HPDE6-E6E7 (cell line): Measurements from ENCODE around the gene OSCP1.
A peak's percentile ranks its signal among the peaks of the same experiment; 100 is the strongest.

Source experiments
- DNase-seq: peaks from one replicate; pipeline ENCODE4 v3.0.0; 2011; ENCODE audit warnings: missing footprints; ENCODE audit errors: extremely low spot score

The OSCP1 gene

DNA sequence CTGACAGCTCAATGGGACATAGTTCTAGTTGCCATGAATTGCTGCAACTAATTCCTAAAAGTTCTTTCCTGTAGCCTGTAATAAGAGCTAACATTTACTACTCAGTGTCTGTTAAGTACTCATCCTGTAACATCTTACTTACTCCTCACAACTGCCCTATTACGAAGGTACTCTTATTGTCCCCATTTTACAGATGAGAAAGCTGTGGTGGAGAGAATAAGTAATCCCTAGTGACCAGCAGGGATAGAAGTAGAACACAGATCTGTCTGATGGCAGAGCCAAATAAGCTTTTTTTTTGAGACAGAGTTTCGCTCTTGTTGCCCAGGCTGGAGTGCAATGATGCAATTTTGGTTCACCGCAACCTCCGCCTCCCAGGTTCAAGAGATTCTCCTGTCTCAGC is 67.6 kb downstream of the OSCP1 start:
- DNase-seq: no peak

DNA sequence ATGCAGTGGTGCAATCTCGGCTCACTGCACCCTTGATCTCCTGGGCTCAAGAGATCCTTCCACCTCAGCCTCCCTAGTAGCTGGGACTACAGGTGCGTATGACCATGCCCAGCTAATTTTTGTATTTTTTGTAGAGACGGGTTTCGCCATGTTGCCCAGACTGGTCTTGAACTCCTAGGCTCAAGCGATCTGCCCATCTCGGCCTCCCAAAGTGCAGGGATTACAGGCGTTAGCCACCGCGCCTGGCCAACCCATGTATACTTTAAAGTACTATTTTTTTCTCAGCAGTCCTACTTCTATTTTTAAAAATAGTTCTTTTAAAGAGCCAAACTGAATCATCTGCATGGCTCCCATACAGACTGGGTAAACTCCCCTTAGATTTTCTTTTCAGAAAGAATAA is 68.0 kb downstream of the OSCP1 start:
- DNase-seq: no peak

DNA sequence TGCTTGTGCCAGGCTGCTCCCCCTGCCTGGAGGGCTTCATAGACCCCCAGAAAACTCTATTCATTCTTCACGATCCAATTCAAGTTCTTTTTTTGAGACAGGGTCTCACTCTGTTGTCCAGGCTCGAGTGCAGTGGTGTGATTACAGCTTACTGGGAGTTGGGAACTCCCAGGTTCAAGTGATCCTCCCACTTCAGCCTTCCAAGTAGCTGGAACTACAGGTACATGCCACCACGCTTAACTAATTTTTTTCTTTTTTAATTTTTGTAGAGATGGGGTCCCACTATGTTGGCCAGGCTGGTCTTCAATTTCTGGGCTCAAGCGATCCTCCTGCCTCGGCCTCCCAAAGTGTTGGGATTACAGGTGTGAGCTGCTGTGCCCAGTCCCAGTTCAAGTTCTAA is 68.8 kb downstream of the OSCP1 start:
- no peak for DNase-seq

DNA sequence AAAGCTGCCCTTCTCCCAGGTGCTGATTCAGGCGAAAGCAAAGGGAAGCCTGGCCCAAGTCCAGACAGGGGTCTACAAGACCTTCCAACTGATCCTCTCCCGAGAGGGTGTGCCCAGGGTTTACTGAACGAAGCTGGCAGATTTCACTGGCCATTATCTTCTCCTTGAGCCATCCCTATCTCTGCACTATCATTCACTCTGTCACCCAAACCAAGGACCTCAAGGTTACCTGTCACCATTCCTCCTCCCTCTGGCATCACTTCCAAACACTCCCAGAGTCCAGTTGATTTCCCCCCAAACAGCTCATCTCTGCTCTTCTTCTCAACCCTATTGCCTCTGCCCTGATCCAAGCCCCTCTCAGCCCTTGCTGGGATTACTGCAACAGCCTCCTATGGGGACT is 69.5 kb downstream of the OSCP1 start:
- no peak for DNase-seq

DNA sequence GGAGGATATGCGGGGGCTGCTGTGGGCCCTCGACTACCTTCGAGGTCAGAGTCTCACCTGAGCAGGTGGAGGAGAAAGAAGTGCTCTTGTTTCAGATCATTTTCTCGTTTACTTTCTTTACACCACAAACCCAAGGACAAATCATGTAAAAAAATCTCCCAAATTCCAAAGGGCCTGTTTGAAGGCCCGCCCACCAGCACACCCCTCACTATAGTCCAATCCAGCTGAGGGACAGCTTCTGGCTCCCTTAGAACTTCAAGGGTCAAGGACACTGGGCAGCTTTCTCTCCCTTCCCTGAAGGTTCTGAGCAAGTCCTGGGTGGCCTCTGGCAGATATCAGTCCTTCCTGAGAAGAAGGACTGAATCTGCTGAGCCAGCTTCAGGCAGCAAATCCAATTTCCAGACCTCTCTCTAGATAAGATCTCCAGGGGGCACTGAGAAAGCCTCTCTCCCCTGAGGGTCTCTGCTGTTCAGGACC is 70.1 kb downstream of the OSCP1 start:
- no peak for DNase-seq

DNA sequence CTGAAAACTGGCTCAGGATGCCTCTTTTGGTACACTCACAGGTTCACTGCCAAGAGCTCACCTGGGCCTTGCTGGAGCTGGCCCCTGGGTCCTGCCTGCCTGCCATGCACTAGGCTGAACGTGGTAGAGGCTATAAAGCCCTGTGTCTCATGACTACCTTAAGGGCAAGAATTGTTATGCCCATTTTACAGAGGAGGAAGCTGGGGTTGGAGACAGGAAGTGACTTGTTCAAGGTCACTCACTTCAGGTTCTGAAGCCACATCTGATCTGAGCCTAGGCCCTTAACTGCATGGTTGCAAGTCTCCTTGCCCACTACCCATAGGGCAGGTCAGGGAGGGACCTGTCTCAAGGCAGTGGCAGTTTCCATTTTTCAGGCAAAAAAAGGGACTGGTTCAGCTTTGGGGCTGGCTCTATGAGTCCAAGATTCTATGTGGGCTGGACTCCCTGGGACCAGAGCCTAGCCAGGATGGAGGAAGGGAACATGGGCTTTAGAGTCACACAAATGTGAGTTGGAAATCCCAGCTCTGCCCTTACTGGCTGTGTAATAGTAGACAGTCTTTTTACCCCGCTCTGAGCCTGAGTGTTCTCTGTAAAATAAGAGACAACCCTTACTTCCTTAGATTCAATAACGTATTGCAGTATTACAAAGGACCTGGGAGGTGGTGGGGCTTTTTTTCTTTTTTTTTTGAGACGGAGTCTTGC is 72.3 kb downstream of the OSCP1 start:
- no peak for DNase-seq

DNA sequence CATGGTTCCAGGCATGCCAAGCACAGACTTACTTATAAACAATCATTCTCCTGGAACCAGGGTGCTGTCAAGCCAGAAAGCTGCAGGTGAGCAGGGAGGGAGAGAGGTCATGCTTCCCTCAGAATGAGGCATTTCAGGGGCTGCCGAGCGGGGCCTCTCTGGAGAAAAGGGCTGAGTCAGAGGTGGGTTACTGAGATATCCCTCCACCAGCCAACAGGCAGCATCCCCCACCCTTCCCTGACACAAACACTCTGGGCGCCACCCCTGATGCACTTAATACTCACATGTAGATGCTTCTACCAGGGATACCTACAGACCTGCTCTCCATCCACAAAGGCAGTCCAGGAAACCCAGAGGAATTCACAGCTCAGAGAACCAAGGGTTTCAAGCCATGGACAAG is 77.6 kb downstream of the OSCP1 start:
- DNase-seq: no peak

DNA sequence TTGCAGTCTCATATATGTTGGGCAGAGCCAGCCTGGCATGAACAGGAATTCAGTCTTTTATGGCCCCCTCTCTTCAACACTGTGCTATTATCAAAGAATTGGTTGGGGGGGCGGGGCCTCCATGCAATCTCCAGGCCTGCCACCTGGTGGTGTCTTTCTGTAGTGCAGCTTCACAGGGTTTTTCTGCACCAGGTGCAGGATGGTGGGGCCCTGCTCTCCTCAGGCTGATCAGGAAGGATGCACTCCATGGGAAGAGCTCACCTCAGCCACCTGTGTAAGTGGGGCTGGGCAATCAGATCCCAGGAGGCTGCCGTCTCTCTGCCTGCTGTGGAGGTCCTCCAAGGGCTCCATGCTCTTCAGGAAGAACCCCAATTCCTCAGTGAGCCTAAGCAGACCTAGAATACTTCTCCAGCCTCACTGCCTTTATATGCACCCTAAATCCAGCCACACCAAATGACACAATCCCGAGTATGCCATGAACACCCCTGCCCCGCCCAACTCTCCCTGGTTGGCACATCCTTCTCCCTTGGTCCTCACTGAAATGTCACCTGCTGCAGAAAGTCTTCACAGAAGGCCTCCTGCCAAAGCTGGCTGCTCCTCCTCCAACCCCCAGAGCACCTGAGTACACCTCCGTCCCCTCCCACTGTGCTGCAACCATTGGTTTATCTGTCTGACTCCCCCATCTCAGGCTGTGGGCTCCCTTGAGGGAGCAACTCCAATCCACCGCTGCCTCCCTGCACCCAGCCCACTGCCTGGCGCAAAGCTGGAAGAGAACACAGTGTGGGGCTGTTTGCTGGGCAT is 81.0 kb downstream of the OSCP1 start:
- DNase-seq: peak; percentile 84
